GM19438 (cell line): ENCODE results near the gene MRPL33.

Experiments
- ATAC-seq: cut with Tn5 transposase; IDR thresholded peaks from one replicate; pipeline ENCODE4 v1.9.1; 2021; ENCODE audit warnings: low read depth; ENCODE audit not compliant: unreplicated experiment

The MRPL33 gene

GRCh38 chr2:27772804-27773203 is 1.3 kb downstream of the MRPL33 start:
- no peak for ATAC-seq

GRCh38 chr2:27773959-27774358 is 2.4 kb downstream of the MRPL33 start:
- no peak for ATAC-seq

GRCh38 chr2:27776097-27776496 is 4.6 kb downstream of the MRPL33 start:
- ATAC-seq: no peak

- ATAC-seq: no peak
Observed at GRCh38 chr2:27776696-27777095, 5.2 kb downstream of the MRPL33 start.

- no peak for ATAC-seq
Observed at GRCh38 chr2:27779417-27780055, 8.0 kb downstream of the MRPL33 start.

- ATAC-seq: no peak
Observed at GRCh38 chr2:27781496-27781895, 10.0 kb downstream of the MRPL33 start.

- ATAC-seq: no peak
Observed at GRCh38 chr2:27782701-27783100, 11.2 kb downstream of the MRPL33 start.

GRCh38 chr2:27790796-27791195 is 19.3 kb downstream of the MRPL33 start:
- no peak for ATAC-seq

- ATAC-seq: no peak
Observed at GRCh38 chr2:27792759-27793158, 21.2 kb downstream of the MRPL33 start.

GRCh38 chr2:27795093-27795834 is 23.7 kb downstream of the MRPL33 start:
- no peak for ATAC-seq

- no peak for ATAC-seq
Observed at GRCh38 chr2:27795868-27796277, 24.4 kb downstream of the MRPL33 start.

GRCh38 chr2:27796791-27797765 is 25.6 kb downstream of the MRPL33 start:
- ATAC-seq: no peak

- ATAC-seq: no peak
Observed at GRCh38 chr2:27797841-27798240, 26.3 kb downstream of the MRPL33 start.

GRCh38 chr2:27798486-27798885 is 27.0 kb downstream of the MRPL33 start:
- no peak for ATAC-seq

GRCh38 chr2:27798948-27799645 is 27.6 kb downstream of the MRPL33 start:
- no peak for ATAC-seq

GRCh38 chr2:27799646-27800010 is 28.1 kb downstream of the MRPL33 start:
- ATAC-seq: no peak

GRCh38 chr2:27800856-27801255 is 29.3 kb downstream of the MRPL33 start:
- ATAC-seq: no peak

- ATAC-seq: no peak
Observed at GRCh38 chr2:27802547-27802946, 31.0 kb downstream of the MRPL33 start.

GRCh38 chr2:27803046-27803445 is 31.5 kb downstream of the MRPL33 start:
- no peak for ATAC-seq

- no peak for ATAC-seq
Observed at GRCh38 chr2:27804146-27804545, 32.6 kb downstream of the MRPL33 start.

- no peak for ATAC-seq
Observed at GRCh38 chr2:27805180-27805579, 33.7 kb downstream of the MRPL33 start.
